ENCODE measurements around the gene GUCY2D.

DNA sequence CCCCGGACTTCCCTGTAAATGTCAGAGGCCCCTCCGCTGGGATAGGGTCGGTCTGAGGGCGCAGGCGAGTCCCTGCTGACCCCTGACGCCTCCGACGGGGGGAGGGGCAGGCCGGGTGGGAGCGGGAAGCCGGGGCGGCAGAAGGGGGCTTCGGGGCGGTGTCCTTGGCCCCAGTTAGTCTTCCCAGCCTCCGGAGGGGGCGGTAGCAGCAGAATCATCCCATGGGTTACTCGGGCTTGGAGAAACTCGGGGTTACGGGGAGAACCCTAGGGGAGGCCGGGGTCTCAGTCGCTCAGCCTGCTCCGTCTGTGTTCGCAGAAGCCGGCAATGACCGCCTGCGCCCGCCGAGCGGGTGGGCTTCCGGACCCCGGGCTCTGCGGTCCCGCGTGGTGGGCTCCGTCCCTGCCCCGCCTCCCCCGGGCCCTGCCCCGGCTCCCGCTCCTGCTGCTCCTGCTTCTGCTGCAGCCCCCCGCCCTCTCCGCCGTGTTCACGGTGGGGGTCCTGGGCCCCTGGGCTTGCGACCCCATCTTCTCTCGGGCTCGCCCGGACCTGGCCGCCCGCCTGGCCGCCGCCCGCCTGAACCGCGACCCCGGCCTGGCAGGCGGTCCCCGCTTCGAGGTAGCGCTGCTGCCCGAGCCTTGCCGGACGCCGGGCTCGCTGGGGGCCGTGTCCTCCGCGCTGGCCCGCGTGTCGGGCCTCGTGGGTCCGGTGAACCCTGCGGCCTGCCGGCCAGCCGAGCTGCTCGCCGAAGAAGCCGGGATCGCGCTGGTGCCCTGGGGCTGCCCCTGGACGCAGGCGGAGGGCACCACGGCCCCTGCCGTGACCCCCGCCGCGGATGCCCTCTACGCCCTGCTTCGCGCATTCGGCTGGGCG lies 542 bp downstream of the GUCY2D start:
- TF ChIP-seq, protein P1, sequence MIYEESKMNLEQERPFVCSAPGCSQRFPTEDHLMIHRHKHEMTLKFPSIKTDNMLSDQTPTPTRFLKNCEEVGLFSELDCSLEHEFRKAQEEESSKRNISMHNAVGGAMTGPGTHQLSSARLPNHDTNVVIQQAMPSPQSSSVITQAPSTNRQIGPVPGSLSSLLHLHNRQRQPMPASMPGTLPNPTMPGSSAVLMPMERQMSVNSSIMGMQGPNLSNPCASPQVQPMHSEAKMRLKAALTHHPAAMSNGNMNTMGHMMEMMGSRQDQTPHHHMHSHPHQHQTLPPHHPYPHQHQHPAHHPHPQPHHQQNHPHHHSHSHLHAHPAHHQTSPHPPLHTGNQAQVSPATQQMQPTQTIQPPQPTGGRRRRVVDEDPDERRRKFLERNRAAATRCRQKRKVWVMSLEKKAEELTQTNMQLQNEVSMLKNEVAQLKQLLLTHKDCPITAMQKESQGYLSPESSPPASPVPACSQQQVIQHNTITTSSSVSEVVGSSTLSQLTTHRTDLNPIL (CRISPR knock-in tag; IDR thresholded peaks at IDR 0.05; ENCODE audit: low read depth), result no peak
- TF ChIP-seq, protein P2, sequence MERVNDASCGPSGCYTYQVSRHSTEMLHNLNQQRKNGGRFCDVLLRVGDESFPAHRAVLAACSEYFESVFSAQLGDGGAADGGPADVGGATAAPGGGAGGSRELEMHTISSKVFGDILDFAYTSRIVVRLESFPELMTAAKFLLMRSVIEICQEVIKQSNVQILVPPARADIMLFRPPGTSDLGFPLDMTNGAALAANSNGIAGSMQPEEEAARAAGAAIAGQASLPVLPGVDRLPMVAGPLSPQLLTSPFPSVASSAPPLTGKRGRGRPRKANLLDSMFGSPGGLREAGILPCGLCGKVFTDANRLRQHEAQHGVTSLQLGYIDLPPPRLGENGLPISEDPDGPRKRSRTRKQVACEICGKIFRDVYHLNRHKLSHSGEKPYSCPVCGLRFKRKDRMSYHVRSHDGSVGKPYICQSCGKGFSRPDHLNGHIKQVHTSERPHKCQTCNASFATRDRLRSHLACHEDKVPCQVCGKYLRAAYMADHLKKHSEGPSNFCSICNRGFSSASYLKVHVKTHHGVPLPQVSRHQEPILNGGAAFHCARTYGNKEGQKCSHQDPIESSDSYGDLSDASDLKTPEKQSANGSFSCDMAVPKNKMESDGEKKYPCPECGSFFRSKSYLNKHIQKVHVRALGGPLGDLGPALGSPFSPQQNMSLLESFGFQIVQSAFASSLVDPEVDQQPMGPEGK (CRISPR knock-in tag; IDR thresholded peaks at IDR 0.05; ENCODE audit: borderline replicate concordance), result no peak
